Calu3 (cell line): ENCODE measurements around the gene LRBA. TPM values are rescaled to one million over a fixed set of nuclear protein-coding genes. Genes with fewer than 3 reads are reported as not detected.

Experiments
- BruUV-seq: library from RNA; stranded (reverse); fragments of 400-500 nt; replicated peaks from 2 replicates; lab custom pipeline; 2021; lab: Mats Ljungman, UMichigan
- CTCF ChIA-PET: fragments of 300-600 bp; sonication (Branson Sonifier 250); formaldehyde crosslinking; loops from one replicate; lab custom pipeline; 2022; ENCODE audit warnings: antibody characterized with exemption; lab: Charles Lee
- DNase-seq: peaks from one replicate; pipeline ENCODE4 v3.0.0; 2022
- H3K27ac Mint-ChIP-seq: one replicate; pipeline ENCODE4 v1.8.0; 2022; ENCODE audit warnings: mixed read lengths; ENCODE audit not compliant: unreplicated experiment
- H3K27me3 Mint-ChIP-seq: one replicate; pipeline ENCODE4 v1.8.0; 2022; ENCODE audit warnings: mixed read lengths; ENCODE audit not compliant: unreplicated experiment
- H3K36me3 Mint-ChIP-seq: one replicate; pipeline ENCODE4 v1.8.0; 2022; ENCODE audit warnings: mild to moderate bottlenecking, moderate library complexity, mixed read lengths; ENCODE audit not compliant: insufficient read depth, unreplicated experiment
- H3K4me1 Mint-ChIP-seq: one replicate; pipeline ENCODE4 v1.8.0; 2022; ENCODE audit warnings: mild to moderate bottlenecking, low read depth, mixed read lengths; ENCODE audit not compliant: unreplicated experiment
- H3K4me3 Mint-ChIP-seq: one replicate; pipeline ENCODE4 v1.8.0; 2022; ENCODE audit warnings: mild to moderate bottlenecking, low read depth, moderate library complexity, mixed read lengths; ENCODE audit not compliant: unreplicated experiment
- H3K9me3 Mint-ChIP-seq: one replicate; pipeline ENCODE4 v1.8.0; 2022; ENCODE audit warnings: low read depth, mixed read lengths; ENCODE audit not compliant: unreplicated experiment
- CTCF ChIP-seq: fragments of 200-600 bp; IDR thresholded peaks from one replicate; pipeline ENCODE4 v1.8.0; 2022; ENCODE audit warnings: antibody characterized with exemption; ENCODE audit not compliant: unreplicated experiment
- intact Hi-C: fragments of 100-400 bp; cut with micrococcal nuclease; formaldehyde crosslinking; loops from one replicate; pipeline ENCODE4 v1.10.0; 2022; ENCODE audit not compliant: unreplicated experiment
- total RNA-seq: library from RNA; stranded (reverse); gene quantifications from 2 replicates; pipeline ENCODE4 v1.2.3, GENCODE V29; 2022

LRBA gene
- total RNA-seq, 1 experiment from 2014 or later: 49.0 TPM

DNA sequence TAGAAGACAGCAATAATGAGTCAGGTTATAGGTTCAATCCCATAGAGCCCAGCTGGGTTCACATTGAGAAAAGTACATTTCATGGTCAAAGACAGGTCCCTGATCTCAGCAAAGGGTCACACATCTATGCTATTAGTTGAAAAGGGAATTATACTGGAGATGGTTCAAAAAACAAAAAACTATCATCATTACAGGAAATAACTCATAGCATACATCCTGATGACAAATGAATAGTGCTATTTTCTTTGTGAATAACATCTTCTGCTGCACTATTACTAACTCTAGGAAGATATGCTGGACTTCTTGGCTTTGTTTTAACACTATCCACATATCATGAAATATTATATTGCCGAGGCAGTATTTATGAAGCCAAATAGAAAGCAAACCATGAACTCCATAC is 635.6 kb downstream of the LRBA start:
- DNase-seq: no peak
- Mint-ChIP-seq H3K27ac (no peak overlapping the region), H3K27me3 (no peaks in the 10 kb centered on the region), H3K36me3 (no peaks in the 10 kb centered on the region), H3K4me1 (no peaks in the 10 kb centered on the region), H3K9me3 (no peaks in the 10 kb centered on the region), H3K4me3 (no peak overlapping the region)
- intact Hi-C loops: no loop called here
- CTCF ChIA-PET: no interaction called here
- no peak for TF ChIP-seq CTCF
- no TSS peak for BruUV-seq

DNA sequence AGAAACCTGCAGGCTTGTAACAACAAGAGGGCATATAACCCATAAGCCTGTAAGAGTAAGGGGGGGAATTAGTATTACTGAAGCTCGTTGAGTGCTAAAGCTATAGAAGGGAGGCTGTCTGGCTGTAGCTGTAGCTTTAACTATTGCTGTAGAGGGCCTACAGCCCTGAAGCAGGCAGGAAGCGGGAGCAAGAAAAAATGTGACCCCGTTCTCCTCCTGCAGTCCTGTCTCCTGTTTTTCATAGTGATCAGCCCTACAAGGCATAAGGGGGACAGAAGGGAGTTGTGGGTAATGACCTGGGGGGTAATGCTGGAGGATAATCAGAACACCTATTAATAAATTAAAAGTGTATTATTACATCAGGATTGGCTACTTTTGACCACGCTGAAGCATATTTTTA is 640.1 kb downstream of the LRBA start:
- H3K4me1 Mint-ChIP-seq: no peaks in the 10 kb centered on the region

DNA sequence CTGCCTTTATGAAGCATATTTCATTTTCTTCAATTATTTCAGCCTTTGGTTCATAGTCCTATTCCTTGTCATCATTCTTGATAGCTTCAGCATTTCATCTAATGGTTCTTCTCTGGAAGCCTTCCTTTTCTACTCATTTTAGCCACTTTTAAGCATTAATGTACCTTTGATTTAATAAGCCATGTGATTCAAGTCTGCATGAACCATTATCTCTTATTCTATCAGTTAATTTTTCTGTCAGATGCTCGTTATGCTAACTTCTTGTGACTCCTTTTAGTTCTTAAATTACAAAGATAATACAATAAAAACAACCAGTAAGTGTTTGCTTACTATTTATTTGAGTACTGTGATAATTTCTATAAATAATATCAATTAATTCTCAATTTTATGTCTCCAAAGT is 643.2 kb downstream of the LRBA start:
- no peak overlapping the region for H3K4me3 Mint-ChIP-seq

More for the DNA sequence above, 640.1 kb downstream of the LRBA start:
- CTCF ChIA-PET: interaction anchor here (0.5 kb wide), 1 partner anchor 202 kb away, joined by 3 read pairs; no protein-coding TSS in a partner anchor
- H3K27me3 Mint-ChIP-seq: no peaks in the 10 kb centered on the region
- H3K27ac Mint-ChIP-seq: no peak overlapping the region
- intact Hi-C loops: no loop called here
- DNase-seq: no peak
- BruUV-seq: no TSS peak
- H3K36me3 Mint-ChIP-seq: no peaks in the 10 kb centered on the region
- H3K9me3 Mint-ChIP-seq: no peaks in the 10 kb centered on the region
- no peak for TF ChIP-seq CTCF
- no peak overlapping the region for H3K4me3 Mint-ChIP-seq

DNA sequence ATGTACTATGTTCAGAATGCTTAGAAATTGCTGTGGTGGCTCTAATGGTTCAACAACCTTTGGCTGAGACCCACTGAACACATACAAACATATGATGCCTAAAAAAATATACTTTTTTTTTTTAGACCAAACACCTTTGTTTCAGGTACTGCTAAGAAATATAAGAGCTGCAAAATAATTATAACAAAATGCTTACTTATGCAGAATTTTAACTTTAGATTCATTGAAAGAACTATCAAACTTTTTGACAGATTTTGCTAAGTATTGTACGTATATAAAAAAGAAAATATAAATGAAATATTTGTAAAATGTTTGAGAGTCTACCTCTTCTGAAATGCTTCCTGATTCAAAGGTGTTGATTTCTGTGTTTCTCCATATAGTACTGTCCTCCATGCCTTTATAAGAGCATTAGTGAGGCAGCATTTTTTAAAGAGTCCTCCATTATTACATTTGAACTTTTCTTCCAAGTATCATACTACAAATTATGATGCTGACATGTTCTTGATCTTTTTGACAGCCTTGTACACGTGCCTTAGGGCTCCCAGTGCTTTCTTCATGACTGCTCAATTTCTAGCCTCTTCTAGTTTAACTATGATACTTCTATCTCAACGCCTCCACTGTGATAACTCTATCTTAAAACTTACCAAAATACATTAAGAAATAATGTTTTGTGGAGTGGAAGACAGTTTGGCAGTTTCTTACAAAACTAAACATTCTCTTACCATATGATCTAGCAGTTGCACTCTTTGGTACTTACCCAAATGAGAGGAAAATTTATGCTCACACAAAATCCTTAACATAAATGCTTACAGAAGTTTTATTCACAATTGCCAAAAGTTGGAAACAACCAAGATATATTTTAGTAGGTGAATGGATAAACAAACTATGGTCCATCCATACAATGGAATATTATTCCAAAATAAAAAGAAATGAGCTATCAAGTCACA is 645.4 kb downstream of the LRBA start:
- BruUV-seq: no TSS peak
- DNase-seq: no peak
- intact Hi-C loops: no loop called here
- TF ChIP-seq CTCF: no peak
- H3K4me3 Mint-ChIP-seq: no peak overlapping the region
- no peaks in the 10 kb centered on the region for H3K4me1 Mint-ChIP-seq
- no peaks in the 10 kb centered on the region for H3K27me3 Mint-ChIP-seq
- no peaks in the 10 kb centered on the region for H3K36me3 Mint-ChIP-seq
- CTCF ChIA-PET: no interaction called here
- H3K27ac Mint-ChIP-seq: no peak overlapping the region
- H3K9me3 Mint-ChIP-seq: no peaks in the 10 kb centered on the region

More for the DNA sequence above, 643.2 kb downstream of the LRBA start:
- H3K4me1 Mint-ChIP-seq: no peaks in the 10 kb centered on the region
- CTCF ChIA-PET: interaction anchor here (0.7 kb wide), 1 partner anchor 222 kb away, joined by 4 read pairs; no protein-coding TSS in a partner anchor
- no peaks in the 10 kb centered on the region for H3K27me3 Mint-ChIP-seq
- BruUV-seq: no TSS peak
- no peak for DNase-seq
- intact Hi-C loops: no loop called here
- no peaks in the 10 kb centered on the region for H3K36me3 Mint-ChIP-seq
- TF ChIP-seq CTCF: no peak
- H3K27ac Mint-ChIP-seq: no peak overlapping the region
- H3K9me3 Mint-ChIP-seq: no peaks in the 10 kb centered on the region
